ACHN (cell line): ENCODE data around the gene COX4I1.
A peak's percentile ranks its signal among the peaks of the same experiment; 100 is the strongest.

ENCODE experiments used
- DNase-seq: peaks from one replicate; pipeline ENCODE4 v3.0.0-alpha.2; 2015
- in situ Hi-C: cut with HindIII; loops from 2 replicates; pipeline ENCODE4 v1.10.0; 2017; ENCODE audit warnings: low sequenced_read_pairs, low pct_ligation_motif_present, low pct_unique_long_range_greater_than_20kb

Gene COX4I1

GRCh38 chr16:85799497-85800320 is at the start of gene COX4I1, which contains the start of gene EMC8:
Gene COX4I1 (plus strand): TSS chr16:85799695. CDS start chr16:85801206, 1,511 bp downstream.
Gene EMC8 (minus strand): TSS chr16:85799544. CDS start chr16:85799295, 249 bp downstream.
- in situ Hi-C loops, result no loop called here

GRCh38 chr16:85749771-85750145 is 49.7 kb upstream of the COX4I1 start:
- in situ Hi-C loops, result no loop called here
- no peak for DNase-seq

More at GRCh38 chr16:85799497-85800320, at the start of gene COX4I1, which contains the start of gene EMC8:
- DNase-seq, result peak; percentile 96

GRCh38 chr16:85750146-85750826 is 49.2 kb upstream of the COX4I1 start:
- DNase-seq, result peak; percentile 70
- in situ Hi-C loops, result no loop called here

- DNase-seq, result peak; percentile 71
- in situ Hi-C loops, result no loop called here
These were observed 48.4 kb upstream of the COX4I1 start, which contains the start of gene C16orf74 for GRCh38 chr16:85750827-85751697. Gene C16orf74 (minus strand): TSS chr16:85751096. CDS start chr16:85735217, 15,879 bp downstream.

- no peak for DNase-seq
- in situ Hi-C loops, result no loop called here
These were observed 47.6 kb upstream of the COX4I1 start for GRCh38 chr16:85751698-85752501.

- no peak for DNase-seq
- in situ Hi-C loops, result no loop called here
These were observed 46.7 kb upstream of the COX4I1 start for GRCh38 chr16:85752511-85753420.

- in situ Hi-C loops, result no loop called here
- DNase-seq, result no peak
These were observed 45.9 kb upstream of the COX4I1 start for GRCh38 chr16:85753559-85753958.

- no peak for DNase-seq
- in situ Hi-C loops, result no loop called here
These were observed 45.5 kb upstream of the COX4I1 start for GRCh38 chr16:85753976-85754375.

- DNase-seq, result no peak
- in situ Hi-C loops, result no loop called here
These were observed 45.1 kb upstream of the COX4I1 start for GRCh38 chr16:85754413-85754812.

- in situ Hi-C loops, result no loop called here
- DNase-seq, result no peak
These were observed 43.3 kb upstream of the COX4I1 start for GRCh38 chr16:85755929-85756768.

- in situ Hi-C loops, result no loop called here
- no peak for DNase-seq
These were observed 42.1 kb upstream of the COX4I1 start for GRCh38 chr16:85757341-85757822.

GRCh38 chr16:85759136-85759535 is 40.4 kb upstream of the COX4I1 start:
- no peak for DNase-seq
- in situ Hi-C loops, result no loop called here

- in situ Hi-C loops, result no loop called here
- peak; percentile 27 for DNase-seq
These were observed 39.7 kb upstream of the COX4I1 start for GRCh38 chr16:85759631-85760419.

GRCh38 chr16:85761861-85762260 is 37.6 kb upstream of the COX4I1 start:
- in situ Hi-C loops, result no loop called here
- no peak for DNase-seq

GRCh38 chr16:85762970-85763369 is 36.5 kb upstream of the COX4I1 start:
- in situ Hi-C loops, result no loop called here
- no peak for DNase-seq
